Stimulated activated CD4-positive, alpha-beta T cell treated with anti-CD3 and anti-CD28 coated beads, Interleukin-1b, Interleukin-23, amount 100 ng/mL, for 4 hours (primary cell): ENCODE results near the gene NDUFB7.
A peak's percentile ranks its signal among the peaks of the same experiment; 100 is the strongest.
"Not testable (repeated sequence)": the region's sequence is repeated elsewhere in the genome, so short reads cannot be mapped to it uniquely, and the experiment has no call there.

Experiments used
- DNase-seq, 2 donors: peaks; one replicate each; pipeline ENCODE4 v3.0.0-alpha.2; 2020; ENCODE audit warnings: low read depth in 2 of 2

NDUFB7 gene

DNA sequence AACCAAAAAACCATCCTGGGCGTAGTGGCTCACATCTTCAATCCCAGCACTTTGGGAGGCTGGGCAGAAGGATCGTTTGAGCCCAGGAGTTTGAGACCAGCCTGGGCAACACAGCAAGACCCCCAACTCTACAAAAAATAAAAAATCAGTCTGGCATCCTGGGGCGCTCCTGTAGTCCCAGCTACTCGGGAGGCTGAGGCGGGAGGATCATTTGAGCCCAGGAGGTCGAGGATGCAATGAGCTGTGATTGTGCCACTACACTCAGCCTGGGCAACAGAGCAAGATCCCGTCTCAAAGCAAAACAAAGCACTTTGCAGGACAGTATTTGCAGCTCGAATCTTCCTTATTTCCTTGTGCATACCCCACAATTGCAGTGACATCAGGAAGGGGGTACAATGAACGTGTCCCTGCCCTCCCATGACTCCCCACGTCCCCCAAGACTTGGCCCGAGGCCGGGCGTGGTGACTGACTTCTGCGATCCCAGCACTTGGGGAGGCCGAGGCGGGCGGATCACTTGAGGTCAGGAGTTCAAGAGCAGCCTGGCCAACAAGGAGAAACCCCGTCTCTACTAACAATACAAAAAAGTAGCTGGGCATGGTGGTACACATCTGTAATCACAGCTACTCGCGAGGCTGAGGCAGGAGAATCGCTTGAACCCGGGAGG is 870 bp downstream of the NDUFB7 start:
- DNase-seq = no peak

DNA sequence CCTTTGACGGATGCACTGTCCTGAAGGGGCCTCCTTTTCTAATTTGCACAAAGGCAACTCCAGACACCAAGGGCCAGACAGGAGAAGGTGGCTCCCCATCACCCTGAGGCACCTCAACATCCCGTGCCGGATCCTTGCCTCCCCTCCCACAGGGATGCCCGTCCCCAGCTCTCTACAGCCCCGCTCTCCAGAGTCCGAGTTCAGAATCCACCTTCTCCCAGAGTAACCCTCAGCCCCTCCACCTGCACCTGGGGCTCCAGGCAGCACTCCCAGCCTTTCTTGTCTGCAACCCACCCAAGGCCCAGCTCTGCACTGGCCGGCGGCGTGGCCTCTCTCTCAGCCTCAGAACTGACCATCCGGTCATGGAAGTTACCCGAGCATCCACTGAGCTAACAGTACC is 4.8 kb downstream of the NDUFB7 start:
- DNase-seq = no peak

DNA sequence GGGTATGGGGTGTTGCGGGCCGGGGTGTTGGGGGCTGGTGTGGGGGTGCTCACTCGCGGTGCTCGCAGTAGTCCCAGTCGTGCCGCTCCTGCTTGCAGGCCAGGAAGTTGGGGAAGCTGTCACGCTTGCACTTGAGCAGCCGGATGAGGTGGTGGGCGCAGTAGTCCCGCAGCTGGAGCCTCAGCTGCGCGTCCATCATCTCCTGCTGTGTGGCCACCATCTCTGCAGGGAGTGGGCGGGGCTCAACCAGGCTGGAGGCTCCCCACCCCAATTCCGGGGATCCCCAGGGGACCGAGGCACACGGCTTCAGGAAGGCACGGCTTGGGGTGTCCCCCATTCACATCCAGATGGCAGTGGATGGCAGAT is 5.2 kb downstream of the NDUFB7 start:
- no peak for DNase-seq

DNA sequence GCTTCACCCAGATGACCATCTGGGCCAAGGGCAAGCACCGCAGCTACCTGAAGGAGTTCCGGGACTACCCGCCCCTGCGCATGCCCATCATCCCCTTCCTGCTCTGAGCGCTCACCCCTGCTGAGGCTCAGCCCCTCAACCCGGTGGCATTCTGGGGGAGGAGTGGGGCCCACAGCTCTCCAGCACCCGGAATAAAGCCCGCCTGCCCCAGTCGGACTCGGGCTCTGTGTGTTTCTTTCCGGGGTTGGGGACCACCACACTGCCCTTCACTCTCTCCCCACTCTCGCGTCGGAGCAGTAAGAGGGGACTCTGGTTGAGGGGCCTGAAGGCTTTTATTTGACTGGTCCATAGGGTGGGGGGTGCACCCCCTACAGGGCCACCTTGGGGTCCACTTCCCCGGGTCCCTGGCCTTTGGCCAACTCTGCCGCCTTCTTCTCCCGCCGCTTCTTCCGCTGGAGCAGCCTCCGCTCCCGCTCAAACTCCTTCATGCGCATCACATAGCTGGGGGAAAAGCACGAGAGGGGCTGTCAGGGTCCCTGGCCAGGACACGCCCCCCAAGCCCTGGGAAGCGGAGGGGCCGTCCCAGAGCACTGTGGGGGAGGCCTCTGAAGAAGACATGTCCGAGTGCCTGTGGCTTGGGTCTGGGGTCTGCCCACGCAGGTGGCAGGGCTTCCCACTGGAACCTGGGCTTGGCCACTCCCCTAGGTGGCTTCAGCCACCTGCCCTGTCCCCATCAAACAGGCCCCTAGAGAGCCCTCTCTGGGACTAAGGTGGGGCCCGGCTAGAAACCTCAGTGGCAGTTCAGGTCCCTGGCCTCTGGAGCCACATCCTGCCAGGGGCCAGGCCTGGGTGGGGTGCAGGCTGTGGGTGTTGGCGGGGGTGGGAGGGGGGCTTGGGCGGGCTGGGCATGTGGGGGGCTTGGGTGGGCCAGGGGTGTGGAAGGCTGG is 5.8 kb downstream of the NDUFB7 start:
- DNase-seq = no peak

DNA sequence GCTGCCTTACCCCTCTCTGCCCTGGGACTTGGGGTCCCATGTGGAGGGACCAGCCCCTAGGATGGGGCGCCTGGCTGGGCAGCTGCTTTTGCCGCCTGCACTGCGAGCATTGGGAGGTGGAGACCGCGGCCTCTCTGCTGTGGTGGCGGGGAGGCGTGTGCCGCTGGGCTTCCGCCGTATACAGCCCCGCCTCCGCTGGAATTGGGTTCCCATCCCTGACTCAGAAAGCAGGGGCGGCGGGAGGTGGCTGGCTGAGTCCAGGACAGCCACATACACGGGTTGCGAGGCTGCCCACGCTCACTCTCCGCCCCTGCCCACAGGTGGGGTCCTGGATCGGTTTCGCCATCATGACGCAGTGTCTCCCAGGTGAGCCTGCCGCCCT is 6.6 kb downstream of the NDUFB7 start:
- no peak for DNase-seq

DNA sequence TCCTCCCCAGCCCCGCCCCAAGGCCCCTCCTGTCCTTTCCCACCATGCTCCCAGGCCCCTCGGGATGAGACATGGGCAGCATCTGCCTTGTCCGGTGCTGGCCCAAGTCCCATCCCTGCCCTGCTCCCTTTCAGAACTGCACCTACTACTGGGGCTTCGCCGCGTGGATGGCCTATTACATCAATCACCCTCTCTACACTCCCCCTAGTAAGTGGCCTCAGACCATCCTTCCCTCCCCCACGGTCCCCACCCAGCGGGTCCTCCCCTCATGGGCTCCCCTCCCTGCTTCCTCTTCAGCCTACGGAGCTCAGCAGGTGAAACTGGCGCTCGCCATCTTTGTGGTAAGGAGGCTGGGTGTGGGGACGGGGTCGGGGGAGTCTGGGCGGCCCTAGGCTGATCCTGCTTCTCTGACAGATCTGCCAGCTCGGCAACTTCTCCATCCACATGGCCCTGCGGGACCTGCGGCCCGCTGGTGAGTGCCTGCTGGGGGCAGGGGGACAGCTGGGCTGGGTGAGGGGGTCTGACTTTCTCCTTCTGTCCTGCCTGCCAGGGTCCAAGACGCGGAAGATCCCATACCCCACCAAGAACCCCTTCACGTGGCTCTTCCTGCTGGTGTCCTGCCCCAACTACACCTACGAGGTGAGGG is 7.1 kb downstream of the NDUFB7 start:
- not testable (repeated sequence) for DNase-seq

DNA sequence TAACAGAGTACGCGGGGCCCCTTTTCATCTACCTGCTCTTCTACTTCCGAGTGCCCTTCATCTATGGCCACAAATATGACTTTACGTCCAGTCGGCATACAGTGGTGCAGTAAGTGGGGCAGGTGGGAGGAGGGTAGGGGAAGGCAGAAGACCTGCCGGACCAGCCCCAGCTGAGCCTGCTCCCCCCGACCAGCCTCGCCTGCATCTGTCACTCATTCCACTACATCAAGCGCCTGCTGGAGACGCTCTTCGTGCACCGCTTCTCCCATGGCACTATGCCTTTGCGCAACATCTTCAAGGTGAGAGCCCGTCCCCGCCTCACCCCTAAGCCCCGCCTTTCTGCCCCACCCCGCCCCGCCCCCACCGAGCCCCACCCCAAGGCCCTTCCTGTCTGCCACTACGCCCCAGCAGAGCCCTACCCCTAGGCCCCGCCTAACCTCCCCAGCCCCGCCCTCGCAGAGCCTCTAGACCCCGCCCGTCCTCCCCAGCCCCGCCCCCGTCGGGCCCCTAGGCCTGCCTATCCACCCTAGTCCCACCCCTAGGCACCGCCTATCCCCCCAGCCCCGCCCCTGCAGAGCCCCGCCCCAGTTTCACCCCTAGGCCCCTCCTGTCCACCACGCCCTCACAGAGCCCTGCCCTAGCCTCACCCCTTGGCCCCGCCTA is 7.7 kb downstream of the NDUFB7 start:
- peak in 1 of 2 donors; percentile 44 for DNase-seq

DNA sequence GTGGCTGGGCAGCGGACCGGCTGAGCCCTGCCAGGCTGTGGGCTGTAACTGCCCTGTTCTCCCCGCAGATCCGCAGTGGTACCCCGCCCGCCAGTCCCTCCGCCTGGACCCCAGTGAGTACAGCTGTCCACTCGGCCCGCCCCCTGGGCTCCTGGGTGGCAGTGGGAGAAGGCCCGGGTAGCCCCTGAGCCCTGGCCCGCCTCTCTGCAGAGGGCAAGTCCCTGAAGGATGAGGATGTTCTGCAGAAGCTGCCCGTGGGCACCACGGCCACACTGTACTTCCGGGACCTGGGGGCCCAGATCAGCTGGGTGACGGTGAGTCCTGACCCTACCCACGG is 8.3 kb downstream of the NDUFB7 start:
- DNase-seq = no peak

DNA sequence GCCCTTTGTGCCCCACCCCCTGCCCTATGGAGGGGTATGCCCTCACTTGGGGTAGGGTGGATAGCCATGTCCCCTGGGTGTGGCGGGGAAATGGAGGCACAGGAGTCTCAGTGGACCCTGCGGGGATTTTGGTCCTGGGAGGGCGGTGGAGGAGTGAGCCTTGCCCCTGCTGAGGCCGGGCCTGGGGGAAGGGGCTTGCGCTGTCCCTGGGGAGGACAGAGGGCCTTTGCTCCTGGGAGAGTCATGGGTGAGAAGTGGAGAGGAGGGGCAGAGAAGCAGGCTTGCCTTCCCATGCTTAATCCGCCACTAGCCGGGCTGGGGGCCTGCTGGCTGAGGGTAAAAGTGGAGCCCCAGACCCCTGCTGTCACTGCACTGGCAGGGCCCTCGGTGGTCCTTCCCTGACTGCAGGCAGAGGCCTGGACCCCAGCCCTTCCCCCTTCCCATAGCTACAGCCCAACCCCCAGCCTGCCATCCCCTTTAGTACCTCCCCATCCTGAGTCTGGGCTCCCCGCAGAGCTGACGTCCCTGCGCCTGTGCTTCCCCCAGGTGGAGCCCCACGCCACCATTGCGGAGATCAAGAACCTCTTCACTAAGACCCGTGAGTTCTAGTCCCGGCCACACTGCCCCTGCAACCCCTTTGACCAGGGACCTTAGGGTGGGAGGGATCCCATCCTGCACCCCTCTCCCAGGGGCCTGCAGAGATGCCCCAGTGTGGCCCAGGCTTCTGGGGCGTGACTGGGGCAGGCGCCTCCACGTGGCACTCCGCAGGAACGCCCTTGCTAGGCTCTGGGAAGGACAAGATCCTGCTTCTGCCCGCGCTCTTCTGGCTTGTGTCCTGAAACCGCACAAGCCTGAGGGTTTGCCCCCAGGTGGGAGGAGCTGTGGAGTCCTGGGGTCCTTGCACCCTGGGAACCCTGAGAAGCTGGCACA is 8.9 kb downstream of the NDUFB7 start:
- no peak for DNase-seq

DNA sequence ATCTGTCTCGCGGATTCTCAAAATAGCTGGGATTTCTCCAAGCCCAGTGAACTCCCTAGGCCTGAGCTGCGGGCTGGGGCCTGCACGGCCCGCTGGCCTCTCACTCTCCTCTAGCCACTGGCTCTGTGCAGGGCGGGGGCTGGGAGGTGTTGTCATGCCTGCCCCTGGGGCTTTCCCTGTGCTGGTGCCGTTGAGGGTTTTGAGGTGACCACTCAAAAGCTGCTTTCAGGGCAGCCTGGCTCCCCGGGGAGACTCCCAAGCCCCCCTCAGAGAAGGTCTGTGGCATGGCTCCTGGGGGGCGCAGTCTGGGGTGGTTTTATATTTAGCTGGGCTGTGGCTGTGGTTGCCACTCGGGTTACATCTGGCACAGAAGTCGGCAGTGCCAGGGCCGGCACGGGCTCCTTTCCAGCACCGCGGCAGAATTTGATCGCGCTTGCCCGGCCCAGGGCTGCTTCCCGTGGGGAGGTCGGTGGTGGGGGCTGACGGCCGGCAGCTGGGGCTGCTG is 10.0 kb downstream of the NDUFB7 start:
- no peak for DNase-seq

DNA sequence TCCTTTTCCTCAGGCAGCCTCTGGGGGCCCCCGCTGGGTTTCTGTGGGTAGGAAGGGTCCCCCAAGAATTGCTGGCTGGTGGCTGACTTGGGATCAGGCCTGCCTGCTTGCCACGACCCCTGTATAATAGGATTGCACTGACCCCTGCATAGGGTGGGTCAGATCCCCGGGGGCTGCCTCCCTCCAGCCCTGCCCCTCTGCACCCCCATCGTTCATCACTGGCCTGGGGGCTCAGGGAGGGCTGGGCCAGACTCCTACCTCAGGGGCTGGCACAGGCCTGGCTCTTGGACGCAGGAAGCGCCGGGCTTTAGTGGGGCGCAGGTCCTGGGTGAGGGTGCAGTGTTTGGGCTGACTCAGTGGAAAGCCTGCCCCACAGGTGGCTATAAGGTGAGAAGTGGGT is 10.6 kb downstream of the NDUFB7 start:
- no peak for DNase-seq

DNA sequence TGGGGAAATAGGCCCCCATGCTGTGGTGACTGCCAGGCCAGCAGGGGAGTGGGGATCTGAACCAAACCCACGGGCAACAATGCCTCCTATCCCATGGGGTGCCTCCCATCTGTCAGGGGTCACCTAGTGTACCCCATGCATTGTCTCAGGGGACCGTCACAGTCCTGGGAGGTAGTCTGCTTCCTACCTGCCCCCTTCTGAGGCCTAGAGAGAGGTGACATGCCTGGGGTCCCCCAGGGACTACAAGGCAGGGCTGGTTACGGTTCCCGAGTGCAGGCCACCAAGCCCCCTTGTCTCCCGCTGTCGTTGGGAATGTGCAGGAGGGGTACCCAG is 11.1 kb downstream of the NDUFB7 start:
- no peak for DNase-seq

DNA sequence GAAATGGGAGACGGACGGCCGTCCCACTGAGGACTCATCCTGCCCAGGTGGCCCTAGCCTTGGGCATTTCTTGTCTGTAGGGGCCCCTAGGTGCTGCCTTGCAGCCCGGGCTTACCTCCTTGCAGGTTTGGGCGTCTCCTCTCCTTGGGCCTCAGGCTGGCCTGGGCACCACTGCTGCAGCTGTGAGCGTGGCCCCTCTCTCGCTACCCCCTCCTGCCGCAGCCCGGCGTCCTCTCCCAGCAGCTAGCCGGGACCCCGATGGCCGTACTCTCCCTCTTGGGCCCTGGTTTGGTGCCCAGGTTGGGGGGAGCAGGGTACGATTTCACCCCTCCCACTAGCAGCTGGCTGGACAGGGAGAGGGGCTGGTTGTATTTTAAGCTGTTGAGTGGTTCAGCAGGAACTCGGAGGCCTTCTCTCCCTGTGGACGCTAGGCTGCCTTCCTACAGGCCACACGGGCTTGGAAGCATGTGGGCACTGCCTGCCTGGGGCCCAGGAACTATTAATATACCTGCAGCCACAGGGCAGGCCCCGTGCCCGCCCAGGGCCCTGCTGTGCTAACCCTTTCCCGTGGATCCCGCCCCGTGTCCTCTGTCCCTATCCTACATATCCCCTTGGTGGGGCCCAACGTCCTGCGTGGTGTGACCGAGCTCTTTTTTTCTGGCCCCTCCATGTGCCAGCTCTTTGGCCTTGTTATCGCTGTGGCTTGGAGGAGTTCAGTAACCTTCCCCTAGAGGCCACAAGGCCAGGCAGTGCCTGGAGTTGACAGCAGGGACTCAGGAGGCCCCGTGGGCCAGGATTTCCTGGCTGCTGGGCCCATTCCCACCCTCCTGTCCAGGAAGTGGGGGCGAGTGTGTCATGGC is 11.7 kb downstream of the NDUFB7 start:
- no peak for DNase-seq

DNA sequence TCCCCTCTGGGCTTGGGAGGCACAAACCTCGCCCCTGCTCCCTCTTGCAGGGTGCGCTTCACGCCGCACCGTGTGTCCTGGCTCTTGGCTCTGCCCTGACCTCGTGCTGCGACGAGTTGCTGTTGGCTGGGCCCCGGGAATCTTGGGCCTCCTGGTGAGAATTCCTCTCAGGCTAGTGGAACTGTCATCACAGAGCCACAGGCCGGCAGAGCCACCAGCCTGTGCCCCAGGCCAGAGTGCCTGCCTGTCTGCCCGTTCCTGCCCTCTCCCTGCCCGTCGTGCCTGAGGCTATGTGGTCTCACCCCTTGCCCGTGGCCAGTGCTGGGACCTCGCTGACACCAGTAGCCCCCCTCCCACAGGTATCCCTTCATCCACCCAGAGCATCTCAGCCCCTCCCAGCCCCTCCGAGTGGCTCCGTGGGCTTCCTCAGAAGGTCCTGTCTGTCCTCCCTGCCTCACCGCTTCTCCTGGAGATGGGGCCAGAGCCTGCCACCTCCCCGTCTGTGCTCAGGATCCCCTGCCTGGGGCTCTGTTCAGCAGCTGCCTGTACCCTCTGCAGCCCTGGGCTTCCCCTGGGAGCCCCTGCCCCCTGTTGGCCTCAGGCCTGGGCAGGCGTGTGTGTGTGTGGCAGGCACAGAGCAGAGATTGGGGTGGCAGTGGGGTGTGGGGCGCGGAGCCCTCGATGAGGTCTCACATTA is 13.3 kb downstream of the NDUFB7 start:
- no peak for DNase-seq

DNA sequence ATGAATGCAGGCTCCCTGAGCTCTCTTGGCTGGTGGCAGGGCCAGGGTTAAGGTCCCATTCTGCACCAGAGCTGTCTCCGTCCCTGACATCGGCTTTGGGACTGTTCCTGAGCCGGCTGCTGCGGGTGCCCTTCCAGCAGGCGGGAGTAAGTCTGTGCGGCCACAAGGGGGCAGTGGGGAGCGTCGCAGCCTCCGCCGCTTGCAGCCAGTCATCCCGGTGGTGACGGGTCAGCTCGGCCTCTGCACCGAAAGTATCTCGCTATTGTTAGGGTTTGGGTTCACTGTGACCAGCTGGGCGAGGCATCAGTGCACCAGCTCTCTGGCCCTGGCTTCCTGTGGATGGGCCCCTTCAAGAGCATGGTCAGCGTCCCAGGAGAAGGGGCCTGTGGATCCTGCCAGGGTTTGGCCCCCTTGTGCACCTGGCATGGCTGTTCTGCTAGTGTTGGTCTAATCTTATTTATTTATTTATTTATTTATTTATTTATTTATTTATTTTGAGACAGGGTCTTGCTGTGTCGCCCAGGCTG is 15.1 kb downstream of the NDUFB7 start:
- DNase-seq = peak; percentile 64 to 72

DNA sequence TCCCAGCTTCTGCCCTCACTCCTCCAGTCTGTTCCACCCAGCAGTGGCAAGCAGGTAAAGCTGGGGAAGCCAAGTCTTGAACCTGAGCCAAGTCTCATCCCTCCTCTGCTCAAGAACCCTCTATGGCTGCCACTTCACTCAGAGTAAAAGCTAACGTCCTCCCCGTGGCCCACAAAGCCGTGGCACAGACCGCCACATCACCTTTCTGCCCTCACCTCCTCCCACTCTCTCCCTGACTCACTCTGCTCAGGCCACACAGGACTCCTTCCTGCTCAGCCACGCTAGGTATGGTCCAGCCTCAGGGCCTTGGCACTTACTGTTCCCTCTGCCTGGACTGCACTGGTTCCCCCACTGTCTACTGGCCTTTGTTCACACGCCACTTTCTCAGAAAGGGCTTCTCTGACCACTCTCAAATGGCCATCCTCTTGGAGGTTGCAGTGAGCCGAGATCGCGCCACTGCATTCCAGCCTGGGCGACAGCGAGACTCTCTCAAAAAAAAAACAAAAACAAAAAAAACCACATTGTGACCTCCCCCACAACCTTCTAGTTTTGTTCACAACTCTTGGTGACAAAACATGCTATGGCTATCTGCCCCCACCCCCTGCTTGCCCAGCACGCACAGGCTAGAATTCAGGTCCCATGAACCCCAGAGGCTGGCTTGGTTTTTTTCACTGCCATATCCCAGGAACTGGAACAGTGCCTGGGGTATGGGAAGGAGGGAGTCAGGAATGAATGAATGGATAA is 15.8 kb downstream of the NDUFB7 start:
- no peak for DNase-seq

DNA sequence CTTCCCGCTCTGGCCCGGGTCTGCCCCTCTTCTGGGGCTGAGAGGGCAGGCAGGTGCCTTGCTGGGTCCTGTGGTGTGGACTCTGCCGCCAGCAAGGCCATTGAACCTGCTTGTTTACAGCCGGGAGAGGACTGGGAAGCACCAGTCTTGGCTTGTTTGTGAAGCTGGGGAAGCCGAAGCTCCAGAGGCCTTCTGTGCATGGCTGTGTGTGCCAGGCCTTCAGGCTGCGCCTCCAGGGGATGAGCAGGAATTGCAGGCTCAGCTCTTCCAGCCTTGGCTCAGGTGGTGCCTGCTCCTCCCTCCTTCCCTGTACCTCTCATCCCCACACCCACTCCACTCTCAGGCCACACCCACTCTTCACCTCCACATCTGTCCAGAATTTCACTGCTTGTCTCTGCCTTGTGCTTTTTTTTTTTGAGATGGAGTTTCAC is 17.5 kb downstream of the NDUFB7 start:
- no peak for DNase-seq

DNA sequence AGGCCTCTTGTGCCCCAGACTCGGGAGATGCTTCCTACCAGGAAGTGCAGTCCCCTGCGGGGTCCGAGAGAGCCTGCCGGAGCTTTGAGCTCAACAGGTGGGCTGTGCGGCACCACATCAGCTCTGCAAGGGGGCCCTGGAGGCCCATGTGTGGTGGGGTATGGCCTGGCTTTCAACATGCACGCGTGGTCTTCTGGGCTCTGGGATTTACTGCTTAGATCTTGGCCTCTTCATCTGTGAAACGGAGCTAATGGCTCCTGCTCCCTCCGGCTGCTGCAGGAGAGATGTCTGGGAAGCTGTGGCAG is 18.0 kb downstream of the NDUFB7 start:
- no peak for DNase-seq
